SU-DHL-6 (cell line): ENCODE results near the gene P2RY13.

Source experiments
- H2AFZ ChIP-seq: fragments of 200-600 bp; sonication (generic); 2 replicates; pipeline ENCODE4 v1.6.1; 2014; ENCODE audit warnings: low read depth, mild to moderate bottlenecking, moderate library complexity, mixed read lengths, antibody characterized with exemption, low read length; ENCODE audit not compliant: severe bottlenecking
- H3F3A ChIP-seq: fragments of 200-600 bp; shearing (Covaris generic); 2 replicates; pipeline ENCODE4 v1.6.0; 2016; ENCODE audit warnings: antibody characterized with exemption, mild to moderate bottlenecking; ENCODE audit not compliant: insufficient read depth
- H3K27ac ChIP-seq: fragments of 200-600 bp; sonication (generic); 2 replicates; pipeline ENCODE4 v1.5.1; 2016; ENCODE audit warnings: low read depth, mild to moderate bottlenecking, low read length, moderate library complexity, mixed read lengths
- H3K27me3 ChIP-seq: fragments of 200-600 bp; sonication (generic), shearing (Covaris generic); 2 replicates; pipeline ENCODE4 v1.6.0; 2014; ENCODE audit warnings: mild to moderate bottlenecking, low read length
- H3K36me3 ChIP-seq: fragments of 200-600 bp; sonication (generic); 2 replicates; pipeline ENCODE4 v1.6.1; 2014; ENCODE audit warnings: mild to moderate bottlenecking, low read length, mixed read lengths
- H3K4me2 ChIP-seq: fragments of 300-600, 200-600 bp; shearing (Covaris generic), sonication (generic); 2 replicates; pipeline ENCODE4 v1.6.0; 2014; ENCODE audit warnings: low read length, low read depth, mild to moderate bottlenecking; ENCODE audit not compliant: poor library complexity, severe bottlenecking
- H3K4me3 ChIP-seq: fragments of 200-600 bp; sonication (generic); 2 replicates; pipeline ENCODE4 v1.5.1; 2014; ENCODE audit warnings: antibody characterized with exemption, low read length, mild to moderate bottlenecking, mixed read lengths; ENCODE audit not compliant: insufficient read depth, poor library complexity, severe bottlenecking
- H3K79me2 ChIP-seq: fragments of 200-600 bp; sonication (generic); 2 replicates; pipeline ENCODE4 v1.6.1; 2014; ENCODE audit warnings: mild to moderate bottlenecking, low read length, moderate library complexity; ENCODE audit not compliant: insufficient read depth
- H3K9ac ChIP-seq: fragments of 200-600 bp; sonication (generic); 2 replicates; pipeline ENCODE4 v1.7.0; 2014; ENCODE audit warnings: mild to moderate bottlenecking, low read length
- H3K9me2 ChIP-seq: fragments of 200-600 bp; sonication (generic); replicated peaks from 2 replicates; pipeline ENCODE4 v1.6.1; 2014; ENCODE audit warnings: low read length; ENCODE audit not compliant: insufficient read depth
- H3K9me3 ChIP-seq: fragments of 200-600 bp; sonication (generic); 2 replicates; pipeline ENCODE4 v1.6.1; 2014; ENCODE audit warnings: low read length, mixed read lengths; ENCODE audit not compliant: insufficient read depth
- H4K20me1 ChIP-seq: fragments of 200-600 bp; sonication (generic); 2 replicates; pipeline ENCODE4 v1.6.1; 2014; ENCODE audit warnings: low read depth, mild to moderate bottlenecking, antibody characterized with exemption, low read length, moderate library complexity, mixed read lengths
- EZH2phosphoT487 ChIP-seq: fragments of 200-600 bp; sonication (generic), shearing (Covaris generic); conservative IDR thresholded peaks from 2 replicates; pipeline ENCODE4 v1.6.1; 2018; ENCODE audit warnings: mild to moderate bottlenecking, antibody characterized with exemption, low read length, moderate library complexity, mixed read lengths
- TF ChIP-seq, protein P1 (sequence below): fragments of 200-600 bp; sonication (generic); IDR thresholded peaks from one replicate; pipeline ENCODE4 v1.5.1; 2017; ENCODE audit warnings: antibody characterized with exemption, mild to moderate bottlenecking, low read length, moderate library complexity; ENCODE audit not compliant: insufficient read depth, poor library complexity, severe bottlenecking

The P2RY13 gene

GRCh38 chr3:151301787-151302186 is 27.6 kb downstream of the P2RY13 start:
- Histone ChIP-seq H3K79me2 (no peaks in the 10 kb centered on the region), H3K9ac (no peak overlapping the region), H3K4me3 (no peak overlapping the region), H3K9me2 (no peaks in the 10 kb centered on the region), H4K20me1 (no peaks in the 10 kb centered on the region), H3K9me3 (no peaks in the 10 kb centered on the region), H3K27me3 (no peaks in the 10 kb centered on the region), H3K4me2 (no peak overlapping the region), H3K36me3 (no peaks in the 10 kb centered on the region), H2AFZ (no peak overlapping the region), H3K27ac (no peak overlapping the region), H3F3A (no peaks in the 10 kb centered on the region)
- TF ChIP-seq, protein P1, sequence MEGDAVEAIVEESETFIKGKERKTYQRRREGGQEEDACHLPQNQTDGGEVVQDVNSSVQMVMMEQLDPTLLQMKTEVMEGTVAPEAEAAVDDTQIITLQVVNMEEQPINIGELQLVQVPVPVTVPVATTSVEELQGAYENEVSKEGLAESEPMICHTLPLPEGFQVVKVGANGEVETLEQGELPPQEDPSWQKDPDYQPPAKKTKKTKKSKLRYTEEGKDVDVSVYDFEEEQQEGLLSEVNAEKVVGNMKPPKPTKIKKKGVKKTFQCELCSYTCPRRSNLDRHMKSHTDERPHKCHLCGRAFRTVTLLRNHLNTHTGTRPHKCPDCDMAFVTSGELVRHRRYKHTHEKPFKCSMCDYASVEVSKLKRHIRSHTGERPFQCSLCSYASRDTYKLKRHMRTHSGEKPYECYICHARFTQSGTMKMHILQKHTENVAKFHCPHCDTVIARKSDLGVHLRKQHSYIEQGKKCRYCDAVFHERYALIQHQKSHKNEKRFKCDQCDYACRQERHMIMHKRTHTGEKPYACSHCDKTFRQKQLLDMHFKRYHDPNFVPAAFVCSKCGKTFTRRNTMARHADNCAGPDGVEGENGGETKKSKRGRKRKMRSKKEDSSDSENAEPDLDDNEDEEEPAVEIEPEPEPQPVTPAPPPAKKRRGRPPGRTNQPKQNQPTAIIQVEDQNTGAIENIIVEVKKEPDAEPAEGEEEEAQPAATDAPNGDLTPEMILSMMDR = no peak
- no peak for TF ChIP-seq EZH2phosphoT487

DNA sequence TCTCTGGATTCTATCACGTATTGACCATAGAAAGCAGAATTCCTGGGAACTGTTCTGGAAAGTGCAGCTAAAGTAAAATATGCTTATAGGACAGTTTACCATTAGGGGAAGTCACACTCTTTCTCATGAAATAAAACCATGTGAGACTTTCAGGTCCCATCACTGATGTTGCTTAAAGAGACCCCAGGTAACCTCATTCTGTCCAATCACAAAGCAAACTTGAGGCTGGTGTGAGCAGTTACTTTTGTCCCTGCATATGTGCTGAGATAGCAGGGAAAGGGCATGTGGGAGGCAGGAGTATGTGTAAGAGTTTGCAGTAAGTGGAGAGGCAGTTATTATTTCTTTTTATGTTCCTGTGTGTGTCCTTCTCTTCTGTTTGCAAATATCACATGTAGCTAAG is 28.8 kb downstream of the P2RY13 start:
- Histone ChIP-seq H2AFZ (no peak overlapping the region), H3F3A (no peaks in the 10 kb centered on the region), H3K27me3 (no peaks in the 10 kb centered on the region), H4K20me1 (no peaks in the 10 kb centered on the region), H3K9me3 (no peaks in the 10 kb centered on the region), H3K36me3 (no peaks in the 10 kb centered on the region), H3K9me2 (no peaks in the 10 kb centered on the region), H3K79me2 (no peaks in the 10 kb centered on the region), H3K27ac (no peak overlapping the region), H3K9ac (no peak overlapping the region), H3K4me2 (no peak overlapping the region), H3K4me3 (no peak overlapping the region)
- TF ChIP-seq, protein P1 = no peak
- TF ChIP-seq EZH2phosphoT487 = no peak

GRCh38 chr3:151299006-151299405 is 30.3 kb downstream of the P2RY13 start:
- no peak overlapping the region for H3K4me2 ChIP-seq
- no peaks in the 10 kb centered on the region for H3K9me2 ChIP-seq
- no peaks in the 10 kb centered on the region for H3K79me2 ChIP-seq
- H3K36me3 ChIP-seq = no peaks in the 10 kb centered on the region
- H3K4me3 ChIP-seq = no peak overlapping the region
- no peaks in the 10 kb centered on the region for H3F3A ChIP-seq
- H3K27me3 ChIP-seq = no peaks in the 10 kb centered on the region
- no peaks in the 10 kb centered on the region for H3K9me3 ChIP-seq
- H2AFZ ChIP-seq = no peak overlapping the region
- H3K9ac ChIP-seq = no peak overlapping the region
- no peaks in the 10 kb centered on the region for H4K20me1 ChIP-seq
- TF ChIP-seq, protein P1 = no peak
- no peak for TF ChIP-seq EZH2phosphoT487
- H3K27ac ChIP-seq = no peak overlapping the region

DNA sequence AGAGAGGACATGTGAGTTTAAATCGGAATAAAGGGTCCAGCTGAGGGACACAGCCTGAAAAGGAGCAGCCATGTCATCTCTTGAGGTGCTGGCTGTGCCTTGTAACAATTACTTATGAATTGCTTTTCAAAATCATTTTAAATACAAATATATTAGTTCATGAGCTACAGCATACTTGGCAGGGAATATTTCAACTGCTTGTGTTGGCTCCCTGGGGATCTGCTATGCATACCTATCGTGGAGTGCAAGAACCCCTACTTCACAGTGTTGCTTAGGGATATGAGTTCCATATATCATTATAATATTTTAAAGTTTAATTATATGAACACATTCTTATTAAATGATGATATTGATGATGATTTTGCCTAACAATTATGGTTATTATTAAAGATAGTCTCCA is 31.9 kb downstream of the P2RY13 start:
- Histone ChIP-seq H4K20me1 (no peaks in the 10 kb centered on the region), H3F3A (no peaks in the 10 kb centered on the region), H3K4me3 (no peak overlapping the region), H2AFZ (no peak overlapping the region), H3K27ac (no peak overlapping the region), H3K4me2 (no peak overlapping the region), H3K36me3 (no peaks in the 10 kb centered on the region), H3K9me3 (no peaks in the 10 kb centered on the region), H3K27me3 (no peaks in the 10 kb centered on the region), H3K79me2 (no peaks in the 10 kb centered on the region), H3K9ac (no peak overlapping the region), H3K9me2 (no peaks in the 10 kb centered on the region)
- TF ChIP-seq, protein P1 = no peak
- no peak for TF ChIP-seq EZH2phosphoT487
